Activated CD4-positive, alpha-beta T cell treated with anti-CD3 and anti-CD28 coated beads, Interleukin-2, Interleukin-6, amounts not matched to agents 100 ng/mL and 50 ng/mL, durations not matched to agents 16 hours and 8 hours (primary cell): ENCODE measurements around the gene ANO5.

ENCODE experiments used
- DNase-seq: peaks from one replicate; pipeline ENCODE4 v3.0.0-alpha.2; 2020

The ANO5 gene

GRCh38 chr11:22192642-22193347 lies at the start of gene ANO5:
ANO5 (plus strand) TSS chr11:22193085; CDS start chr11:22193493, 408 bp downstream.
- DNase-seq, result no peak

GRCh38 chr11:22151649-22152197 lies 41.2 kb upstream of the ANO5 start:
- DNase-seq, result no peak

GRCh38 chr11:22157531-22157930 lies 35.4 kb upstream of the ANO5 start:
- no peak for DNase-seq

- DNase-seq, result no peak
Observed at GRCh38 chr11:22161489-22161888, 31.4 kb upstream of the ANO5 start.

- no peak for DNase-seq
Observed at GRCh38 chr11:22162756-22163155, 30.1 kb upstream of the ANO5 start.

- no peak for DNase-seq
Observed at GRCh38 chr11:22163394-22163797, 29.5 kb upstream of the ANO5 start.

GRCh38 chr11:22165087-22165486 lies 27.8 kb upstream of the ANO5 start:
- no peak for DNase-seq

GRCh38 chr11:22165759-22166513 lies 26.9 kb upstream of the ANO5 start:
- DNase-seq, result no peak

- no peak for DNase-seq
Observed at GRCh38 chr11:22169833-22170232, 23.1 kb upstream of the ANO5 start.

GRCh38 chr11:22173532-22173931 lies 19.4 kb upstream of the ANO5 start:
- DNase-seq, result no peak

GRCh38 chr11:22177186-22177585 lies 15.7 kb upstream of the ANO5 start:
- no peak for DNase-seq

- DNase-seq, result no peak
Observed at GRCh38 chr11:22179626-22180025, 13.3 kb upstream of the ANO5 start.

- no peak for DNase-seq
Observed at GRCh38 chr11:22180131-22180530, 12.8 kb upstream of the ANO5 start.

- DNase-seq, result no peak
Observed at GRCh38 chr11:22189660-22190059, 3.2 kb upstream of the ANO5 start.

- no peak for DNase-seq
Observed at GRCh38 chr11:22190827-22191463, 1.9 kb upstream of the ANO5 start.

- DNase-seq, result no peak
Observed at GRCh38 chr11:22192289-22192641, 620 bp upstream of the ANO5 start.

GRCh38 chr11:22193348-22194051 lies 615 bp downstream of the ANO5 start:
- DNase-seq, result no peak

GRCh38 chr11:22194306-22194705 lies 1.4 kb downstream of the ANO5 start:
- DNase-seq, result no peak

GRCh38 chr11:22194907-22195306 lies 2.0 kb downstream of the ANO5 start:
- no peak for DNase-seq

- DNase-seq, result no peak
Observed at GRCh38 chr11:22197139-22198005, 4.5 kb downstream of the ANO5 start.

- DNase-seq, result no peak
Observed at GRCh38 chr11:22199243-22199642, 6.4 kb downstream of the ANO5 start.

- no peak for DNase-seq
Observed at GRCh38 chr11:22203281-22203680, 10.4 kb downstream of the ANO5 start.
